ENCODE results near the gene JAKMIP2. TPM values are rescaled to one million over a fixed set of nuclear protein-coding genes. Genes with fewer than 3 reads are reported as not detected.

The JAKMIP2 gene
- total RNA-seq, 1 experiment from 2014 or later = not detected

DNA sequence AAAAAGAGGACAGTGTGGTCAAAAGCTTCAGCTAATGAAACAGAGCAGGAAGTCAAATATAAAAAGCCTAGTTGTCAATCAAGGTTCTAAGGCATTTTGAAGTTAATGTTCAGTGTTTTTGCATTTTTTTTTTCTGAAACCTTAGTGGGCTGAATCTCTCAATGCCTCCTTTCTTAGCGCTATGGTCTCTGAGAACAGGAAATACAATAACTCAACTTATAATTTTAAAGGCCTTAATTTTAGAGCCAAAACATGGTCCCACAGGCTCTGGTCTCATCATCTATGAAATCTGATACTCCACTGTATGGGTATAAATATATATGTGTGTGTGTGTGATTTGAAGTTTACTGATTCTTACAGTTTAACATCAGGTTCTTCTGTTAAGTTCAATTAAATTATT lies 209.3 kb downstream of the JAKMIP2 start:
- no peak for DNase-seq (ENCODE audit: low read depth, low spot score)
- Histone ChIP-seq H4K20me1 (ENCODE audit: insufficient read depth) (no peaks in the 10 kb centered on the region), H3K4me2 (ENCODE audit: low read length) (no peak overlapping the region), H3K9me2 (ENCODE audit: insufficient read depth) (no peaks in the 10 kb centered on the region), H3K27ac (ENCODE audit: low read depth, low read length) (no peak overlapping the region), H3K9me3 (ENCODE audit: control insufficient read depth in 1 of 2, insufficient read depth in 1 of 2, low read depth in 1 of 2, low read length in 2 of 2) (no peaks in the 10 kb centered on the region), H3K9ac (ENCODE audit: low read length) (no peak overlapping the region), H3K27me3 (ENCODE audit: insufficient read depth, low read length) (peaks cover 9% of the 10 kb centered on the region), H3K4me3 (replicated peaks in 1 of 2; ENCODE audit: low read depth in 1 of 2, low read length in 2 of 2) (no peak overlapping the region), H3K4me1 (ENCODE audit: control insufficient read depth in 1 of 2, insufficient read depth in 2 of 2, low read length in 2 of 2) (0 out of 4 replicates have a peak, but pooled peaks cover 0 to 2% of the 10 kb centered on the region in 2 experiments), H3K36me3 (ENCODE audit: control insufficient read depth in 1 of 2, insufficient read depth in 2 of 2, low read length in 2 of 2) (no peaks in the 10 kb centered on the region), H2AFZ (ENCODE audit: low read depth, low read length, poor library complexity, severe bottlenecking) (no peak overlapping the region), H3K79me2 (ENCODE audit: insufficient read depth, low read length) (no peaks in the 10 kb centered on the region)
- TF ChIP-seq EGR1 (IDR thresholded peaks at IDR 0.05; ENCODE audit: low read depth) (no peak), EZH2 (IDR thresholded peaks at IDR 0.05) (no peak), ZNF274 (IDR thresholded peaks at IDR 0.05; ENCODE audit: low read depth, low read length) (no peak), CEBPB (IDR thresholded peaks at IDR 0.05; ENCODE audit: low read depth) (no peak)
- TF ChIP-seq, protein P1, sequence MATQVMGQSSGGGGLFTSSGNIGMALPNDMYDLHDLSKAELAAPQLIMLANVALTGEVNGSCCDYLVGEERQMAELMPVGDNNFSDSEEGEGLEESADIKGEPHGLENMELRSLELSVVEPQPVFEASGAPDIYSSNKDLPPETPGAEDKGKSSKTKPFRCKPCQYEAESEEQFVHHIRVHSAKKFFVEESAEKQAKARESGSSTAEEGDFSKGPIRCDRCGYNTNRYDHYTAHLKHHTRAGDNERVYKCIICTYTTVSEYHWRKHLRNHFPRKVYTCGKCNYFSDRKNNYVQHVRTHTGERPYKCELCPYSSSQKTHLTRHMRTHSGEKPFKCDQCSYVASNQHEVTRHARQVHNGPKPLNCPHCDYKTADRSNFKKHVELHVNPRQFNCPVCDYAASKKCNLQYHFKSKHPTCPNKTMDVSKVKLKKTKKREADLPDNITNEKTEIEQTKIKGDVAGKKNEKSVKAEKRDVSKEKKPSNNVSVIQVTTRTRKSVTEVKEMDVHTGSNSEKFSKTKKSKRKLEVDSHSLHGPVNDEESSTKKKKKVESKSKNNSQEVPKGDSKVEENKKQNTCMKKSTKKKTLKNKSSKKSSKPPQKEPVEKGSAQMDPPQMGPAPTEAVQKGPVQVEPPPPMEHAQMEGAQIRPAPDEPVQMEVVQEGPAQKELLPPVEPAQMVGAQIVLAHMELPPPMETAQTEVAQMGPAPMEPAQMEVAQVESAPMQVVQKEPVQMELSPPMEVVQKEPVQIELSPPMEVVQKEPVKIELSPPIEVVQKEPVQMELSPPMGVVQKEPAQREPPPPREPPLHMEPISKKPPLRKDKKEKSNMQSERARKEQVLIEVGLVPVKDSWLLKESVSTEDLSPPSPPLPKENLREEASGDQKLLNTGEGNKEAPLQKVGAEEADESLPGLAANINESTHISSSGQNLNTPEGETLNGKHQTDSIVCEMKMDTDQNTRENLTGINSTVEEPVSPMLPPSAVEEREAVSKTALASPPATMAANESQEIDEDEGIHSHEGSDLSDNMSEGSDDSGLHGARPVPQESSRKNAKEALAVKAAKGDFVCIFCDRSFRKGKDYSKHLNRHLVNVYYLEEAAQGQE (IDR thresholded peaks at IDR 0.05; ENCODE audit: low read depth) = no peak
- TF ChIP-seq, protein P2, sequence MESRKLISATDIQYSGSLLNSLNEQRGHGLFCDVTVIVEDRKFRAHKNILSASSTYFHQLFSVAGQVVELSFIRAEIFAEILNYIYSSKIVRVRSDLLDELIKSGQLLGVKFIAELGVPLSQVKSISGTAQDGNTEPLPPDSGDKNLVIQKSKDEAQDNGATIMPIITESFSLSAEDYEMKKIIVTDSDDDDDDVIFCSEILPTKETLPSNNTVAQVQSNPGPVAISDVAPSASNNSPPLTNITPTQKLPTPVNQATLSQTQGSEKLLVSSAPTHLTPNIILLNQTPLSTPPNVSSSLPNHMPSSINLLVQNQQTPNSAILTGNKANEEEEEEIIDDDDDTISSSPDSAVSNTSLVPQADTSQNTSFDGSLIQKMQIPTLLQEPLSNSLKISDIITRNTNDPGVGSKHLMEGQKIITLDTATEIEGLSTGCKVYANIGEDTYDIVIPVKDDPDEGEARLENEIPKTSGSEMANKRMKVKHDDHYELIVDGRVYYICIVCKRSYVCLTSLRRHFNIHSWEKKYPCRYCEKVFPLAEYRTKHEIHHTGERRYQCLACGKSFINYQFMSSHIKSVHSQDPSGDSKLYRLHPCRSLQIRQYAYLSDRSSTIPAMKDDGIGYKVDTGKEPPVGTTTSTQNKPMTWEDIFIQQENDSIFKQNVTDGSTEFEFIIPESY (IDR thresholded peaks at IDR 0.05; ENCODE audit: extremely low read depth, insufficient replicate concordance, low read length) = no peak
- TF ChIP-seq, protein P3, sequence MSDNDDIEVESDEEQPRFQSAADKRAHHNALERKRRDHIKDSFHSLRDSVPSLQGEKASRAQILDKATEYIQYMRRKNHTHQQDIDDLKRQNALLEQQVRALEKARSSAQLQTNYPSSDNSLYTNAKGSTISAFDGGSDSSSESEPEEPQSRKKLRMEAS (IDR thresholded peaks at IDR 0.05) = no peak
- intact Hi-C loops (cut with micrococcal nuclease) = no loop called here
- no peak for ATAC-seq
- POLR2A ChIA-PET = no interaction called here
- CTCF ChIA-PET = no interaction called here
- RAD21 ChIA-PET (ENCODE audit: low non-redundant PET in 1 of 2, low total read pairs in 2 of 2, uncharacterized antibody in 2 of 2, unreplicated experiment in 2 of 2) = no interaction called here
- no TSS peak for BruUV-seq (replicated peaks)

Measured in HCT116 (cell line).